IMR-90 (cell line): ENCODE results near the gene RALGPS1. TPM values are rescaled to one million over a fixed set of nuclear protein-coding genes. Genes with fewer than 3 reads are reported as not detected.

ENCODE experiments used
- ATAC-seq: fragments of 200-7000 bp; cut with Tn5 transposase; 2 replicates; pipeline ENCODE4 v1.9.1; 2020; ENCODE audit warnings: low read depth, mild to moderate bottlenecking, moderate library complexity
- BruUV-seq: library from RNA; stranded (reverse); fragments of 400-500 nt; replicated peaks from 2 replicates; lab custom pipeline; 2021; lab: Mats Ljungman, UMichigan
- CTCF ChIA-PET: fragments of 300-600 bp; formaldehyde crosslinking; extraction: SDS; loops from one replicate; lab custom pipeline; 2021; ENCODE audit warnings: antibody characterized with exemption; lab: Yijun Ruan, JAX
- POLR2A ChIA-PET: fragments of 300-600 bp; sonication (Branson Sonifier 250); formaldehyde crosslinking; loops from one replicate; lab custom pipeline; 2022; ENCODE audit warnings: antibody characterized with exemption; ENCODE audit not compliant: unreplicated experiment; lab: Charles Lee
- DNase-seq: peaks from one replicate; pipeline ENCODE4 v3.0.0; 2013
- H2AFZ ChIP-seq: replicated peaks from 2 replicates; pipeline ENCODE3; 2013; ENCODE audit warnings: low read length, mild to moderate bottlenecking; ENCODE audit not compliant: poor library complexity
- H2AK5ac ChIP-seq: 2 replicates; pipeline ENCODE4 v1.6.1; 2013; ENCODE audit warnings: low read depth, low read length, inconsistent platforms
- H2AK9ac ChIP-seq: replicated peaks from 2 replicates; pipeline ENCODE3; 2013; ENCODE audit warnings: mild to moderate bottlenecking, low read depth, low read length, moderate library complexity; ENCODE audit not compliant: poor library complexity
- H2BK120ac ChIP-seq: 2 replicates; pipeline ENCODE4 v1.6.1; 2013; ENCODE audit warnings: low read depth, low read length, inconsistent platforms
- H2BK15ac ChIP-seq: 3 replicates; pipeline ENCODE4 v1.6.1; 2013; ENCODE audit warnings: low read depth, low read length, inconsistent platforms
- H2BK20ac ChIP-seq: 2 replicates; pipeline ENCODE4 v1.6.1; 2013; ENCODE audit warnings: low read depth, mild to moderate bottlenecking, inconsistent platforms, low read length, moderate library complexity
- H2BK5ac ChIP-seq: 2 replicates; pipeline ENCODE4 v1.6.1; 2013; ENCODE audit warnings: mild to moderate bottlenecking, low read depth, low read length, inconsistent platforms; ENCODE audit not compliant: poor library complexity, severe bottlenecking
- H3K14ac ChIP-seq: replicated peaks from 2 replicates; pipeline ENCODE4 v1.6.1; 2013; ENCODE audit warnings: low read depth, low read length, inconsistent platforms
- H3K18ac ChIP-seq: 2 replicates; pipeline ENCODE4 v1.6.1; 2013; ENCODE audit warnings: low read depth, low read length, control low read depth
- H3K23ac ChIP-seq: 2 replicates; pipeline ENCODE4 v1.6.1; 2013; ENCODE audit warnings: low read depth, low read length, inconsistent platforms
- H3K27ac ChIP-seq: 2 replicates; pipeline ENCODE4 v1.5.1; 2013; ENCODE audit warnings: mild to moderate bottlenecking, control low read depth, low read length; ENCODE audit not compliant: insufficient read depth
- H3K27me3 ChIP-seq: 2 replicates; pipeline ENCODE4 v1.6.1; 2013; ENCODE audit warnings: low read length; ENCODE audit not compliant: control insufficient read depth, insufficient read depth
- H3K36me3 ChIP-seq: 2 replicates; pipeline ENCODE4 v1.6.1; 2013; ENCODE audit warnings: low read length, mixed read lengths; ENCODE audit not compliant: control insufficient read depth, insufficient read depth
- H3K4ac ChIP-seq: 2 replicates; pipeline ENCODE4 v1.6.1; 2013; ENCODE audit warnings: low read depth, low read length, inconsistent platforms
- H3K4me1 ChIP-seq: 2 replicates; pipeline ENCODE4 v1.6.1; 2013; ENCODE audit warnings: low read length, mixed read lengths; ENCODE audit not compliant: control insufficient read depth, insufficient read depth
- H3K4me2 ChIP-seq: 2 replicates; pipeline ENCODE4 v1.6.1; 2013; ENCODE audit warnings: low read depth, mild to moderate bottlenecking, control low read depth, low read length, moderate library complexity
- H3K4me3 ChIP-seq: 2 replicates; pipeline ENCODE4 v1.5.1; 2013; ENCODE audit warnings: low read depth, mild to moderate bottlenecking, control low read depth, low read length, moderate library complexity; ENCODE audit not compliant: insufficient read depth
- H3K56ac ChIP-seq: 2 replicates; pipeline ENCODE4 v1.6.1; 2013; ENCODE audit warnings: low read length, inconsistent platforms; ENCODE audit not compliant: insufficient read depth; ENCODE audit errors: extremely low read depth
- H3K79me1 ChIP-seq, 2 experiments: 2 replicates each; pipeline ENCODE4 v1.6.1; 2013; ENCODE audit warnings: low read length in 2 of 2, inconsistent platforms in 1 of 2, low read depth in 1 of 2
- H3K9ac ChIP-seq: 2 replicates; pipeline ENCODE4 v1.6.1; 2013; ENCODE audit warnings: low read depth, low read length, control low read depth
- H3K9me1 ChIP-seq: 2 replicates; pipeline ENCODE4 v1.6.1; 2013; ENCODE audit warnings: low read length, inconsistent platforms; ENCODE audit not compliant: insufficient read depth
- H3K9me3 ChIP-seq: 2 replicates; pipeline ENCODE4 v1.6.1; 2013; ENCODE audit warnings: low read length; ENCODE audit not compliant: control insufficient read depth, insufficient read depth
- H4K20me1 ChIP-seq: 2 replicates; pipeline ENCODE4 v1.6.1; 2013; ENCODE audit warnings: low read length, inconsistent platforms; ENCODE audit not compliant: insufficient read depth
- H4K5ac ChIP-seq: 2 replicates; pipeline ENCODE4 v1.6.1; 2013; ENCODE audit warnings: mild to moderate bottlenecking, low read depth, low read length, control low read depth
- H4K8ac ChIP-seq, 2 experiments: 2 replicates each; pipeline ENCODE4 v1.6.1; 2013; ENCODE audit warnings: low read depth in 2 of 2, low read length in 2 of 2, control low read depth in 1 of 2, inconsistent platforms in 1 of 2
- H4K91ac ChIP-seq: 2 replicates; pipeline ENCODE4 v1.6.1; 2013; ENCODE audit warnings: low read depth, low read length, inconsistent platforms; ENCODE audit not compliant: insufficient read depth
- MXI1 ChIP-seq: IDR thresholded peaks from 2 replicates; pipeline ENCODE4 v1.6.1; 2012; ENCODE audit warnings: low read depth, mild to moderate bottlenecking, low read length, moderate library complexity, borderline replicate concordance
- RAD21 ChIP-seq: IDR thresholded peaks from 2 replicates; pipeline ENCODE4 v1.6.1; 2012; ENCODE audit warnings: low read length, improper control_type of control experiment
- RCOR1 ChIP-seq: IDR thresholded peaks from 2 replicates; pipeline ENCODE4 v1.6.1; 2012; ENCODE audit warnings: mild to moderate bottlenecking, low read length, improper control_type of control experiment; ENCODE audit not compliant: insufficient replicate concordance
- SMC3 ChIP-seq: fragments of 150-350 bp; IDR thresholded peaks from 2 replicates; pipeline ENCODE4 v1.6.1; 2016; ENCODE audit warnings: low read depth, mild to moderate bottlenecking, antibody characterized with exemption, low read length, moderate library complexity
- WGBS, 2 experiments: methylation state at CpG; one replicate each; pipeline versions ENCODE4 v1.1.5 to v1.1.7; 2013; ENCODE audit warnings: missing lambda C conversion rate in 2 of 2; ENCODE audit not compliant: insufficient read length in 1 of 2; ENCODE audit errors: extremely low coverage in 2 of 2; 5-methylcytosine and 5-hydroxymethylcytosine counted together
- dilution Hi-C: fragments of 300-500 bp; cut with HindIII; formaldehyde crosslinking; loops from one replicate; pipeline ENCODE4 v1.14.3; 2018; ENCODE audit warnings: low sequenced_read_pairs; ENCODE audit not compliant: unreplicated experiment
- in situ Hi-C: fragments of 300-500 bp; cut with MboI; formaldehyde crosslinking; loops from 3 replicates; pipeline ENCODE4 v1.14.3; 2019; ENCODE audit warnings: low sequenced_read_pairs, inconsistent platforms, mixed read lengths
- intact Hi-C: fragments of 100-400 bp; cut with micrococcal nuclease; formaldehyde crosslinking; loops from 2 replicates; pipeline ENCODE4 v1.10.0; 2022
- polyA plus RNA-seq, 3 experiments: library from polyadenylated mRNA; depleted of rRNA; stranded (reverse); fragments of >200 nt; gene quantifications; 2 replicates each; pipeline ENCODE4 v1.2.3, GENCODE V29; 2012; ENCODE audit warnings: low replicate concordance in 1 of 3
- total RNA-seq: library from RNA; depleted of rRNA; stranded (reverse); fragments of >200 nt; gene quantifications from 2 replicates; pipeline ENCODE4 v1.2.3, GENCODE V29; 2012
- TF ChIP-seq, protein P1 (sequence below): fragments of 150-350 bp; IDR thresholded peaks from 2 replicates; pipeline ENCODE4 v1.6.1; 2017; ENCODE audit warnings: mild to moderate bottlenecking, antibody characterized with exemption, low read length, low read depth

Gene RALGPS1
- total and polyA plus RNA-seq, 2 of the 4 experiments (the other 2 are of a cell fraction): 0.90 to 2.8 TPM

DNA sequence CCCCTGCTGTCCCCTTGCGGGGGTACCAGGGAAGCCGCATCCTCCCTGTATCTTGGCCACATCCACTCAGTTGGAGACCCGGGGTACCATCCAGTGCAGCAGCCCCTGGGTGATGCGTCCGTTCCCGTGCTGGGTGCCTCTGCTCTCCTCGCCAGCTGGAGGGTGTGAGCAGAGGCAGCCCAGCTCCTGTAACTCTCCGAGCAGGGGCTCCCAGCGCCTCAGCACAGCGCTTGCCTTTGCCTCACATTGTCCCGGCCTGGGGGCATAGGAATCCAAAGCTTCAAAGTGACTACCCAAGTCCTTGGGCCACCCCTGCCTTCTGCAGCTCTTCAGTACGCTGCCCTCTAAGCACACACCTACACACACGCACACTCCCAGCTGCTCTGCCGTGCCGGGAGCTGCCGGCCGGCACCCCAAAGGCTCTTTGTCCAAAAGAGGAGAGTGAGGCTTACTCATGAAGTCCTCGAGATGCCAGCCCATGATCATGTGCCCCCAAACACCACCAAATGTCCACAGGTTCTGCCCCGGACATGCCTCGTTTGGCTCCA, 207.1 kb downstream of the RALGPS1 start:
- peak; percentile 35 for DNase-seq
- Histone ChIP-seq H3K4ac (peak overlapping the region; percentile 85), H2BK120ac (peak overlapping the region; percentile 74), H3K4me1 (peaks cover 31% of the 10 kb centered on the region), H2BK20ac (peak overlapping the region; percentile 60; the same call in 1 of the 2 replicates), H3K9ac (peak overlapping the region; percentile 85), H3K36me3 (peaks cover 30% of the 10 kb centered on the region), H3K56ac (peak overlapping the region; percentile 41; the same call in 1 of the 2 replicates), H3K79me1 (peaks cover 26 to 46% of the 10 kb centered on the region in 2 experiments), H4K20me1 (peaks cover 30% of the 10 kb centered on the region), H3K4me2 (peak overlapping the region; percentile 71), H3K18ac (peak overlapping the region; percentile 31), H4K91ac (peak overlapping the region; percentile 85), H2BK15ac (peak overlapping the region; percentile 6; the same call in 1 of the 3 replicates), H4K5ac (no peak overlapping the region), H2AFZ (peak overlapping the region; percentile 92), H3K27ac (peak overlapping the region; percentile 77), H3K9me1 (peaks cover 30% of the 10 kb centered on the region), H2AK9ac (peak overlapping the region; percentile 94), H2AK5ac (peak overlapping the region; percentile 74), H3K4me3 (peak overlapping the region; percentile 69), H3K9me3 (no peaks in the 10 kb centered on the region), H3K27me3 (no peaks in the 10 kb centered on the region), H2BK5ac (peak overlapping the region; percentile 75), H3K23ac (peak overlapping the region; percentile 50), H4K8ac (peak overlapping the region; percentile 13 to 61; a peak in 2 of 4 replicates), H3K14ac (peak overlapping the region; percentile 94)
- in situ Hi-C loops (loop anchor here (5.0 kb wide), 1 partner anchor 66 kb away; no protein-coding TSS in a partner anchor), dilution Hi-C loops (no loop called here), intact Hi-C loops (loop anchor here (1.0 kb wide), 5 partner anchors 38 to 181 kb away; no protein-coding TSS in a partner anchor)
- ChIA-PET CTCF (interaction anchor here (1.0 to 1.5 kb wide), 2 partner anchors 38 to 77 kb away, joined by 3 to 4 read pairs; no protein-coding TSS in a partner anchor), POLR2A (interaction anchor here (1.4 to 1.5 kb wide), 2 partner anchors 9 to 12 kb away, joined by 4 to 6 read pairs; no protein-coding TSS in a partner anchor)
- TF ChIP-seq SMC3 (no peak), MXI1 (peak; percentile 19; the same call in 1 of the 2 replicates), RCOR1 (no peak), RAD21 (peak; percentile 6; the same call in 1 of the 2 replicates)
- TF ChIP-seq, protein P1, sequence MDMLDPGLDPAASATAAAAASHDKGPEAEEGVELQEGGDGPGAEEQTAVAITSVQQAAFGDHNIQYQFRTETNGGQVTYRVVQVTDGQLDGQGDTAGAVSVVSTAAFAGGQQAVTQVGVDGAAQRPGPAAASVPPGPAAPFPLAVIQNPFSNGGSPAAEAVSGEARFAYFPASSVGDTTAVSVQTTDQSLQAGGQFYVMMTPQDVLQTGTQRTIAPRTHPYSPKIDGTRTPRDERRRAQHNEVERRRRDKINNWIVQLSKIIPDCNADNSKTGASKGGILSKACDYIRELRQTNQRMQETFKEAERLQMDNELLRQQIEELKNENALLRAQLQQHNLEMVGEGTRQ: no peak; the same call in 1 of the 2 replicates
- ATAC-seq: peak; percentile 8
- WGBS, 2 experiments: 4% methylated on average over 9 of the region's 20 CpGs; no CpG with 5 or more reads in 1 of the 2 experiments
- no TSS peak for BruUV-seq
